CD14-positive monocyte (primary cell): Measurements from ENCODE around the gene ZNF473. TPM values are rescaled to one million over a fixed set of nuclear protein-coding genes. Genes with fewer than 3 reads are reported as not detected.
"Not testable (repeated sequence)": the region's sequence is repeated elsewhere in the genome, so short reads cannot be mapped to it uniquely, and the experiment has no call there.

Experiments
- DNase-seq, 3 donors: peaks; one replicate each; pipeline ENCODE4 v3.0.0-alpha.2; 2011 to 2022
- H2AFZ ChIP-seq: 2 replicates; pipeline ENCODE4 v1.6.0; 2012; ENCODE audit warnings: mild to moderate bottlenecking, low read depth, low read length, inconsistent platforms; ENCODE audit not compliant: insufficient read depth, poor library complexity, severe bottlenecking
- H3K27ac ChIP-seq, 2 donors: 1 replicate in 1 of 2; 2 replicates in 1 of 2; pipeline ENCODE4 v1.5.1; 2012 to 2013; ENCODE audit warnings: low read length in 2 of 2, control low read depth in 1 of 2, inconsistent platforms in 1 of 2, low read depth in 1 of 2, mild to moderate bottlenecking in 1 of 2
- H3K27me3 ChIP-seq, 2 donors: one replicate each; pipeline versions ENCODE4 v1.6.0 to v1.6.1; 2011 to 2013; ENCODE audit warnings: low read length in 2 of 2; ENCODE audit not compliant: control insufficient read depth in 2 of 2, insufficient read depth in 2 of 2
- H3K36me3 ChIP-seq, 2 donors: replicated peaks in 1 of 2; 1 replicate in 1 of 2; 2 replicates in 1 of 2; pipeline versions ENCODE4 v1.5.1 to v1.6.1; 2012 to 2013; ENCODE audit warnings: low read length in 2 of 2, control low read depth in 1 of 2, inconsistent platforms in 1 of 2, mild to moderate bottlenecking in 1 of 2; ENCODE audit not compliant: insufficient read depth in 2 of 2, control insufficient read depth in 1 of 2
- H3K4me1 ChIP-seq, 2 donors: 1 replicate in 1 of 2; 2 replicates in 1 of 2; pipeline versions ENCODE4 v1.5.1 to v1.6.1; 2012 to 2013; ENCODE audit warnings: low read length in 2 of 2, control low read depth in 1 of 2, inconsistent platforms in 1 of 2, mild to moderate bottlenecking in 1 of 2, moderate library complexity in 1 of 2; ENCODE audit not compliant: insufficient read depth in 2 of 2, control insufficient read depth in 1 of 2
- H3K4me2 ChIP-seq: replicated peaks from 2 replicates; pipeline ENCODE3; 2012; ENCODE audit warnings: low read length, moderate library complexity, mild to moderate bottlenecking; ENCODE audit not compliant: poor library complexity, severe bottlenecking; ENCODE audit errors: extremely low read depth
- H3K4me3 ChIP-seq, 3 experiments: fragments of 200-600 bp in 1 of 3; sonication (generic) in 1 of 3; replicated peaks in 1 of 3; 1 replicate in 2 of 3; 2 replicates in 1 of 3; pipeline ENCODE4 v1.5.1; 2011 to 2013; ENCODE audit warnings: low read length in 3 of 3, mild to moderate bottlenecking in 3 of 3, control low read depth in 2 of 3, low read depth in 2 of 3, inconsistent platforms in 1 of 3, moderate library complexity in 1 of 3
- H3K79me2 ChIP-seq: 2 replicates; pipeline ENCODE4 v1.6.0; 2012; ENCODE audit warnings: mild to moderate bottlenecking, control low read depth, inconsistent platforms, low read length, moderate library complexity; ENCODE audit not compliant: insufficient read depth
- H3K9ac ChIP-seq: 2 replicates; pipeline ENCODE4 v1.6.0; 2017; ENCODE audit warnings: low read length, mild to moderate bottlenecking; ENCODE audit not compliant: insufficient read depth, poor library complexity, severe bottlenecking
- H3K9me3 ChIP-seq, 2 donors: replicated peaks in 1 of 2; 1 replicate in 1 of 2; 2 replicates in 1 of 2; pipeline versions ENCODE4 v1.5.1 to v1.6.1; 2012 to 2013; ENCODE audit warnings: low read length in 2 of 2, control low read depth in 1 of 2; ENCODE audit not compliant: control insufficient read depth in 1 of 2, insufficient read depth in 1 of 2
- H4K20me1 ChIP-seq: 2 replicates; pipeline ENCODE4 v1.6.0; 2012; ENCODE audit warnings: mild to moderate bottlenecking, low read length, control low read depth, moderate library complexity; ENCODE audit not compliant: insufficient read depth
- H3K27ac Mint-ChIP-seq, 7 donors: one replicate each; pipeline ENCODE4 v1.8.0; 2020; ENCODE audit warnings: mild to moderate bottlenecking in 7 of 7, mixed read lengths in 7 of 7, moderate library complexity in 6 of 7, inconsistent platforms in 2 of 7
- H3K27me3 Mint-ChIP-seq, 3 donors: one replicate each; pipeline ENCODE4 v1.8.0; 2021 to 2022; ENCODE audit warnings: low read depth in 3 of 3, mild to moderate bottlenecking in 3 of 3, mixed read lengths in 3 of 3, moderate library complexity in 3 of 3, inconsistent platforms in 1 of 3
- H3K36me3 Mint-ChIP-seq, 2 donors: one replicate each; pipeline ENCODE4 v1.8.0; 2020; ENCODE audit warnings: mixed read lengths in 2 of 2, inconsistent platforms in 1 of 2, mild to moderate bottlenecking in 1 of 2
- H3K4me1 Mint-ChIP-seq: one replicate; pipeline ENCODE4 v1.8.0; 2020; ENCODE audit warnings: mild to moderate bottlenecking, mixed read lengths
- H3K4me3 Mint-ChIP-seq, 2 donors: one replicate each; pipeline ENCODE4 v1.8.0; 2020; ENCODE audit warnings: mild to moderate bottlenecking in 2 of 2, mixed read lengths in 2 of 2, moderate library complexity in 1 of 2
- H3K9me3 Mint-ChIP-seq, 7 donors: one replicate each; pipeline ENCODE4 v1.8.0; 2020 to 2022; ENCODE audit warnings: mixed read lengths in 7 of 7, mild to moderate bottlenecking in 6 of 7, moderate library complexity in 6 of 7, inconsistent platforms in 2 of 7
- WGBS: methylation state at CpG from one replicate; pipeline ENCODE4 v1.1.5; 2013; ENCODE audit warnings: missing lambda C conversion rate; ENCODE audit not compliant: insufficient coverage; 5-methylcytosine and 5-hydroxymethylcytosine counted together
- intact Hi-C, 2 donors: fragments of 100-400 bp; cut with micrococcal nuclease; formaldehyde crosslinking; loops; one replicate each; pipeline versions ENCODE4 v1.15.0 to v1.15.1; 2023
- polyA plus RNA-seq, 3 donors: library from polyadenylated mRNA; depleted of rRNA in 1 of 3; unstranded in 2 of 3; stranded (reverse) in 1 of 3; fragments of 300-500 nt in 2 of 3; fragments of >200 nt in 1 of 3; fragmentation: Illumina TruSeq in 2 of 3; gene quantifications; 1 replicate in 2 of 3; 2 replicates in 1 of 3; pipeline ENCODE4 v1.2.3, GENCODE V29; 2012 to 2021
- TF ChIP-seq, protein P1 (sequence below): fragments of 200-600 bp; IDR thresholded peaks from one replicate; pipeline ENCODE4 v1.8.0; 2022; ENCODE audit warnings: antibody characterized with exemption, mild to moderate bottlenecking

ZNF473 gene
- polyA plus RNA-seq, 3 donors: 0.73 to 2.3 (median 1.6) TPM

DNA sequence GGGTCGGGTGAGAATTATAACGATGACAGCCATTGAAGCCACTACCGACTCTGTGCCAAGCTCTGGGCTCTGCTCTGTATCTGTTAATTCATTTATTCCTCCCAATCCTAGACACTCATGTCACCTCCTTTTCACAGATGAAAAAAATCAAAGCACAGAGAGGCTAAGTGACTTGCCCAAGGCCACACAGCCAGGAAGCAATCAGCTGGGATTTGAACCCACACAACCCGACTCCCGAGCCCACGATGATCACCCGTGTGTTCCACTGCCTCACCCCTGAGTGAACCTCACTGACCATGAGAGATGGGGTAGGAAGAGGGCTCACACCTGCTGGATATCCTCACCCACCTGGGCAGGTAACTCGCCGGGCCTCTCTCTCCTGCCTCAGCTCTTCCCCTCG is 40.1 kb downstream of the ZNF473 start:
- Histone ChIP-seq H2AFZ (no peak overlapping the region), H3K27ac (no peak overlapping the region), H3K4me2 (no peak overlapping the region), H3K4me1 (no peaks in the 10 kb centered on the region), H4K20me1 (no peaks in the 10 kb centered on the region), H3K9ac (no peak overlapping the region), H3K27me3 (no peaks in the 10 kb centered on the region), H3K4me3 (no peak overlapping the region), H3K79me2 (no peaks in the 10 kb centered on the region), H3K36me3 (no peaks in the 10 kb centered on the region), H3K9me3 (no peaks in the 10 kb centered on the region)
- Mint-ChIP-seq H3K27me3 (peaks cover 3 to 12% (median 6%) of the 10 kb centered on the region in 3 donors), H3K4me1 (no peaks in the 10 kb centered on the region), H3K36me3 (no peaks in the 10 kb centered on the region), H3K27ac (no peak overlapping the region), H3K4me3 (no peak overlapping the region), H3K9me3 (peaks cover 0 to 3% (median 0%) of the 10 kb centered on the region in 7 donors)
- intact Hi-C loops: no loop called here
- TF ChIP-seq, protein P1, sequence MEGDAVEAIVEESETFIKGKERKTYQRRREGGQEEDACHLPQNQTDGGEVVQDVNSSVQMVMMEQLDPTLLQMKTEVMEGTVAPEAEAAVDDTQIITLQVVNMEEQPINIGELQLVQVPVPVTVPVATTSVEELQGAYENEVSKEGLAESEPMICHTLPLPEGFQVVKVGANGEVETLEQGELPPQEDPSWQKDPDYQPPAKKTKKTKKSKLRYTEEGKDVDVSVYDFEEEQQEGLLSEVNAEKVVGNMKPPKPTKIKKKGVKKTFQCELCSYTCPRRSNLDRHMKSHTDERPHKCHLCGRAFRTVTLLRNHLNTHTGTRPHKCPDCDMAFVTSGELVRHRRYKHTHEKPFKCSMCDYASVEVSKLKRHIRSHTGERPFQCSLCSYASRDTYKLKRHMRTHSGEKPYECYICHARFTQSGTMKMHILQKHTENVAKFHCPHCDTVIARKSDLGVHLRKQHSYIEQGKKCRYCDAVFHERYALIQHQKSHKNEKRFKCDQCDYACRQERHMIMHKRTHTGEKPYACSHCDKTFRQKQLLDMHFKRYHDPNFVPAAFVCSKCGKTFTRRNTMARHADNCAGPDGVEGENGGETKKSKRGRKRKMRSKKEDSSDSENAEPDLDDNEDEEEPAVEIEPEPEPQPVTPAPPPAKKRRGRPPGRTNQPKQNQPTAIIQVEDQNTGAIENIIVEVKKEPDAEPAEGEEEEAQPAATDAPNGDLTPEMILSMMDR: no peak
- WGBS: no CpG with 5 or more reads among the region's 10 CpGs
- no peak for DNase-seq

DNA sequence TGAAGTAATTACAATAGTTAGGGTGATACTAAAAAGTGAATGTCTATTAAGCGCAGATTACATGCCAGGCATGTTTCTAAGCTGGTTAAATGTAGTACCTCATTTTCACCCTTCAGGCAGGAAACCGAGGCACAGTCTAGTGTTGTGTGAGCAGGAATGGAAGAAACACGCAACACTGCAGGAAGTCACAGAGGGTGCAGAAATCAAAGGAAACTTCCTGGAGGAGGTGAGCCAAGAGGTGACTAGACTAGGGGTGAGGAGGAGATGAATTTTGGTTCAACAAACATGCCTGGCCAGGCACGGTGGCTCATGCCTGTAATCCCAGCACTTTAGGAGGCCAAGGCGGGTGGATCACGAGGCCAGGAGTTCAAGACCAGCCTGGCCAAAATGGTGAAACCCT is 41.8 kb downstream of the ZNF473 start:
- Mint-ChIP-seq H3K9me3 (no peaks in the 10 kb centered on the region), H3K4me1 (no peaks in the 10 kb centered on the region), H3K27me3 (peaks cover 3 to 14% (median 6%) of the 10 kb centered on the region in 3 donors), H3K27ac (no peak overlapping the region), H3K4me3 (no peak overlapping the region), H3K36me3 (no peaks in the 10 kb centered on the region)
- no peaks in the 10 kb centered on the region for H3K27me3 ChIP-seq
- no peak overlapping the region for H3K9ac ChIP-seq
- no peaks in the 10 kb centered on the region for H3K79me2 ChIP-seq
- 80% methylated on average over 3 of the region's 6 CpGs for WGBS
- no peaks in the 10 kb centered on the region for H3K36me3 ChIP-seq
- TF ChIP-seq, protein P1: no peak
- no peak overlapping the region for H3K4me3 ChIP-seq
- H2AFZ ChIP-seq: no peak overlapping the region
- intact Hi-C loops: no loop called here
- H4K20me1 ChIP-seq: no peaks in the 10 kb centered on the region
- no peak for DNase-seq
- H3K4me1 ChIP-seq: no peaks in the 10 kb centered on the region
- no peak overlapping the region for H3K27ac ChIP-seq
- H3K4me2 ChIP-seq: no peak overlapping the region
- no peaks in the 10 kb centered on the region for H3K9me3 ChIP-seq

DNA sequence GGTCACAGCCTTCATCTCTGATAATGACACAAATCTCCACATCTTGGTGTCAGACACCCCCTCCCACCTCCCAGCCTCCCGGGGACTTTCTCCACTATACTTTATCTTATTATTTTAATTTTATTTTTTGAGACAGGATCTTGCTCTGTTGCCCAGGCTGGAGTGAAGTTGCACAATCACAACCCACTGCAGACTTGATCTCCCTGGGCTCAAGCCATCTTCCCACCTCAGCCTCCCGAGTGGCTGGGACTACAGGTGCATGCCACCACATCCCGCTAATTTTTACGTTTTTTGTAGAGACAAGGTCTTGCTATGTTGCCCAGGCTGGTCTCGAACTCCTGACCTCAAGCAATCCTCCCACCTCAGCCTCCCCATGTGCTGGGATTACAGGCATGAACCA is 42.6 kb downstream of the ZNF473 start:
- H3K9me3 Mint-ChIP-seq, H3K4me2 ChIP-seq, H2AFZ ChIP-seq, H3K4me1 ChIP-seq, intact Hi-C loops, DNase-seq, H3K36me3 Mint-ChIP-seq, H3K27me3 ChIP-seq, H3K4me3 Mint-ChIP-seq, H3K27ac Mint-ChIP-seq, H3K9ac ChIP-seq, H3K4me3 ChIP-seq, H3K27ac ChIP-seq, H3K79me2 ChIP-seq, H3K4me1 Mint-ChIP-seq, H4K20me1 ChIP-seq, H3K36me3 ChIP-seq, H3K9me3 ChIP-seq: not testable (repeated sequence)
- H3K27me3 Mint-ChIP-seq: peaks cover 3 to 15% (median 7%) of the 10 kb centered on the region in 3 donors
- 100% methylated on average over 4 of the region's 5 CpGs for WGBS
